Kasumi-1 (cell line): Measurements from ENCODE around the gene C16orf95.
"Not testable (repeated sequence)": the region's sequence is repeated elsewhere in the genome, so short reads cannot be mapped to it uniquely, and the experiment has no call there.

Experiments used
- DNase-seq, 2 experiments: peaks; one replicate each; lab custom pipeline; 2025; lab: John Stamatoyannopoulos, UW

The C16orf95 gene

DNA sequence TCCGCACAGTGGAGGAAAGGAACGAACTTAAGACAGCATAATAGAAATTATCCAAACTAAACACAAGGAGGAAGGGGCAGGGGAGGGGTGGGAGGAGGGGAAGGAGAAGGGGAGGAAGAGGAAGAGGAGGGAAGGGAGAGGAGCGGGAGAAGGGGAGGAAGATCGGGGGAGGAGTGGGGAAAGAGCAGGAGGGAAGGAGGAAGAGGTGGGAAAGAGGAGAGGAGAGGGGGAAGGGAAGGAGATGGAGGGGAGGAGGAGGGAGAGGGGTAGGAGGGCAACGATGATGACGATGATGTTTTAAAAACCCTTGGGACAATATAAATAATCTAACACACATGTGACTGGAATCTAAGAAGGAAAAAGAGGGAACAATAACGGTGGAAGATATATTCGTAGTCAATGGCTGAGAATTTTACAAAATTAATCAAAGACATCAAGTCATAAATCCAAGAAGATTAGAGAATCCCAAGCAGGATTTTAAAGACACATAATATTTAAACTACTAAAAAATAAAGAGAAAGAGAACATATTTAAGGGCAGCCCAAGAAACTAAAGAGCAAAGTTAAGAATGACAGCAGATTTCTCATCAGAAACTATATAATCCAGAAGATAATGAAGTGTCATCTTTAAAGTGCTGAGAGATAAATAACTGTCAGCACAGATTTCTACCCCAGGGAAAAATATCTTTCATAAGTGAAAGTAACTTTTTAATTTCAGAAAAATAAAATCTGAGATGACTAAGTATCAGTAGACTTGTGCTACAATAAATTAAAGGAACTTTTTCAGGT lies 30.2 kb downstream of the C16orf95 start:
- no peak for DNase-seq

DNA sequence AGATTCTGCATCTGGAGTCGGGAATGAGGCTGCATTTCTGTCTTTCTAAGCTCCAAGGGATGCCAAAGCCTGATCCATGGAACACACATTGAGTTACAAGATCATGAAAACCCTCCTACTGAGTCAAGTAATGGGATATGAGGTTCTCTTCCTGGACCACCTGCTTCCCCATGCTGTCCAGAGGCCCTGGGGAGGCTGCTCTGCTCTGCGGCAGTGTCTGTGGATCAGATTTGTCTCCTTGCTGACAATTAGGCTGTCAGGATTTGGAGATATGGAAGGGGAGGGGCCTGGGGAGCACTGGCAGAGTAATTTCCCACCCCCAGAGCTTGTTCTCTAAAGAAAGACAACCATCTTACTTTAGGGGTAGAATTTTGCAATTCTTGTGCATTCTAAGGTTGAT lies 33.0 kb downstream of the C16orf95 start:
- no peak for DNase-seq

DNA sequence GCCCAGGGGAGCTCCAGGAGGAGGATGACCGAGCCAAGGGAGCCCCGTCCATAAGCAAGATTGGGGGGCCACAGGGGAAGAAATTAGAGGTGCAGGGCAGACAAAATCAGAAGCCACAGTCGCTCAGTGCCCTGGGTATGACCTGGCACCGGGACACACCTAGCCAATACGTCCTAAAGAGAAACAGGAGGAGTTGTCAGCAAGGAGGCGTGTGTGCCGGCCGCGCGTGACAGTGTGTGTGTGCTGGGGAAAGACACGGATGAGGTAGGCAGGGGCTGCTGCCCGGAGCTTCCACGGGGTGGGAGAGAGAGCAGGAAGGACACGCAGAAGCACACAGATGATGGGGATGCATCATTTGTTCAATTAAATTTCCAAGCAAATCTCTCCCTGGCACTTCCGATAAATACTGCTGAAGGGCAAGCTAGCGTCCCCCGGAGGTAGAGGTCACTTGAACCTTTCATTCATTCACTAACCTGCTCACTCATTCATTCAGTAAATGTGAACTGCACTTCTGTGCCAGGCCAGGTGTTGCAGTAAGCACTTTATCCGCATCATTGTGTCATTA lies 38.0 kb downstream of the C16orf95 start:
- DNase-seq, result no peak

DNA sequence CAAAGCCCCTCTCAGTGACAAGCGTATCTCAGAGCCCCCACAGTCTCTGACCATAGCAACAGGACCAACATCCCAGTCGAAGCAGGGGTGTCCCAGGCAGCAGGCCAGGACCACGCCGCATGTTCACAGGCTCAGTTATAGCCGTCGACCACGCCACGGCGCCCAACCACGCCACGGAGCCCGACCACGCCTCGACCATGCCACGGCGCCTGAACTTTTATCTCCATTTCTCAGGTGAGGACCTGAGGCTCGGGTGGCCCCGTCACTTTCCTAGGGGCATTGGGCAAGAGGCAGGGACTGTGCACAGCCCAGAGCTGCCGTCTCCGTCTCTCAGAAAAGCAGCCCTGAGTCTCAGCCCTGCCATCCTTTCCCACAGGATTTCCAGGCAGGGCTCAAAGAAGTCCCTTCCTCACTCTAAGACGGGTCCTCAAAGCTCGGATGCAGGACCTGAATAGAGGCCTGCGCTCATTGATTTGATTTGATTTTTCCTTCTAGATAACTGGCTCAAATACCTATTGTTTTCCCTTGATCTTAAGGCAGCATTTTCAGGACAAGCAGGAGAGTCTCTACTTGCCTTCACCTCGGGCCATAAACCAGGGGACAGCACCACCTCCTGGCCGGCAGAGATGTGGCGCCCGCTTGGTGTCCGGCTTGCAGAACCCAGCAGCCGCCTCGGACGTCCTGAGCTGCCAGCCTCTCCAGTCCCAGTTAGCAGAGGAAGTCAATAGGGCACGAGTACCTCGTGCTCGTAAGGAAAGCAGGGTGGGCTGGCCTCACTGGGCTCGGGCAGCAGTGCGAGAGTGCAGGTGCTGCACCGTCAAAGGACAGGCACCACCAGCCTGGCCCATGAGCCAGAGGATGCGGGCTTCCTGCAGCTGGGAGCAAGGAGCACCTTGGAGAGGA lies 38.8 kb downstream of the C16orf95 start:
- peak; percentile 70 to 72 for DNase-seq

DNA sequence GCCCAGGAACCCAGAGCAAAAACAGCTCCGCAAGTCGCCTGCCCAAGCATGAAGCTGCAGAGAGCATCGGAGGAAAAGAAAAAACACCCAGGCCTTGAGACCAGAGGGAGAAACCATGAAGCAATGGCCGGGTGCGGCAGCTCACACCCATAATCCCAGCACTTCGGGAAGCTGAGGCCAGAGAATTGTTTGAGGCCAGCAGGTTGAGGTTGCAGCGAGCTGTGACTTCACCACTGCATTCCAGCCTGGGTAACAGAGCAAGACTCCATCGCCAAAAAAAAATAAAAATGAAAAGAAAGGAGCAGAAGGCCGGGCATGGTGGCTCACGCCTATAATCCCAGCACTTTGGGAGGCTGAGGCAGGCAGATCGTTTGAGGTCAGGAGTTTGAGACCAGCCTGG lies 40.3 kb downstream of the C16orf95 start:
- no peak for DNase-seq

DNA sequence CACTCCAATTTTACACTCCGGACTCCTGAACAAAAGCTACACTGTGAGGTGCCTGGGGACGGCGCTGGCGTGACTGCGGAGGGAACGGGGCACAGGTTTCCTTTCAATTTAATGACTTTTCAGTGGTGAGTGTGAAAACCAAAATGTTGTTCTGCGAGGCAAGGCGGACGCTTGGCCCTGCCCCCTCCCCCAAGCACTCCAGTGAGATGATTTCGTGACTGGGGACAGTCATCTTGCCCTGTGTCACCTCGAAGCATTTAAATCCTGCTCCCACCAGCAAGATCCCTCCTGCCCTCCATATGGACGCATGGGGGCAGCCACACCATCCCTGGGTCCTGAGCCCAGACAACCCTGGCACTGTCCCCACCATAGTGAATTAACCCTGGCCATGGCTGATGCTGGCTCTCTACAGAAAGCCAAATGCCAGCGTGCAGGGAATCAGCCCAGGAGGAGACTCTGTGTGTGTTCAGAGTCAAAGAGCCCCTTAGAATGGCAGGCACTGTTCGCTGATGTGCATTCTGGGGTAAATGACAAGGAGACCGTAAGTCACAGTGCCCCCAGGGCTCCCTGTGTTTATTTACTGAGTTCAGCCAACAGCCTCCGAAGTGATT lies 41.0 kb downstream of the C16orf95 start:
- no peak for DNase-seq

DNA sequence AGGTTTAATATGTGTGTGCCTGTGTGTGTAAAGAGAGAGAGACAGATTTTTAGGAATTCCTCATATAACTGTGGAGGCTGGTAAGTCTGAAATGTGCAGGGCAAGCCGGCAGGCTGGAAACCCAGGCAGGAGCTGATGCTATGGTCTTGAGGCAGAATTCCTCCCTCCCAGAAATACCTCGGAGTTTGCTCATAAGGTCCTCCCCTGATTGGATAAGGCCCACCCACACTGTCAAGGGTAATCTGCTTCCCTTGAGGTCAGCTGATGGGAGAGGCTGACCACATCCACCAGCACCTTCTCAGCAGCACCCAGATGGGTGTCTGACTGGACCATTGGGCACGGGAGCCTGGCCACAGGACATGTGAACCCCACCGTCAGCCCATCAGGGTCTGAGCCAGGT lies 42.4 kb downstream of the C16orf95 start:
- no peak for DNase-seq

DNA sequence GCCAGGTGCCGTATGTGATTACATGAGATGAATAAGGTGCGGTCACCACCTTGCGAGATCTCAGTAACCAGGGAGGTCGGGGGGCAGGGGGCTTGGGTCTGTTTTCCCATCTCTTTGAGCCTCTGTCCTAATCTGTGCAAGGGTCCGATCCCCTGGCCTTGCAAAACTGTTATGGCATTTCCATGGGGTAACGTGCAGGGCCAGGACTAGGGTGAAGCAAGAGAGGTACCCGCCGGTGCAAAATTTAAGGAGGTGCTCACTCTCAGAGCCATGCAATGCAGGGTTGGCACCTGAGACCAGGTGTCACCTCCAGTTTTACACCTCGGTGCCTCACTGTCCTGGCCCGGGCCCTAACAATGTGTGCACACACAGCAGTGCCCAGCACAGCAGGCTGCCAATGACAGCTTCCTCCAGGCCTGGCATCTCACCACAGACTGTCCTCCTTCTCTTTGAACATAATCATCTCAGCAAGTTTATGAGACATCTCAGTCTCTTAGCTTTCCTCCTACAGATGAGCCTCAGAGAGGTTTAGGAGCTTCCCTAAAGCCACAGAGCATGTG lies 43.6 kb downstream of the C16orf95 start:
- DNase-seq, result no peak

DNA sequence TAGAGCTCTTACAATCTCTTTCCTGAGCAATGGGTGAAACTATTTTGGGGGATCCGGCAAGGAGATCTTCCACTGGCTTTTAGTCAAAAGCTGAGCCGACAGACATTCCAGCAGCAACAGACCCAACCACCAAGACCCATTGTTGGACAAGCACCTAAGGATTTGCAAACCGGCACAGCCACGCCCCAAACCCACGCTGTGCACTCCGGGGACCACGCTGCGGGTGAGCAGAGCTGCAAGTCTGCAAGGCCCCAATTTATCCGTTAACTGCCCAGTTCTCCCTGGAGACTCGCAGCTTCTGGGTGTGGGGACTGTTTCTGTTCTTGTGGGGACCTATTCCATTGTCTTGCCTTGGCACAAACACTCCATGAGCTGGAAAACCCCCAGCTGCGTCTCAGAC lies 45.9 kb downstream of the C16orf95 start:
- no peak for DNase-seq

DNA sequence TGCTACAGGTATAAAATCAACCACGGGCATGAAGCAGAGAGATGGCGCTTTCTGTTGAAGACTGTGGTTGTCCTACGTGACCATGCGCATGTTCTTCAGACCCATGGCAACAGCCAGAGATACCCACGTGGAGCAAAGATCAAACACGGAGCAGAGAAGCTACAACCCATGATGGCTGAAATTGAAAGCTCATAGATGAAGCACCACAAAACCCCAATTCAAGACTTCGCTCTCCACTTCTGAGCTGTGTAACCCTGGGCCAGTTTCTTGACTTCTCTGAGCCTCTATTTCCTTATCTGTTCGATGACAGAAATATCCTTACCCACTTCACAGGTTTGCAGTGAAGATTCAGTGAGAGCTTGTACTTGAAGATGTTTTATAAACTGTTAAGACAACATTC lies 49.6 kb downstream of the C16orf95 start:
- DNase-seq, result no peak

DNA sequence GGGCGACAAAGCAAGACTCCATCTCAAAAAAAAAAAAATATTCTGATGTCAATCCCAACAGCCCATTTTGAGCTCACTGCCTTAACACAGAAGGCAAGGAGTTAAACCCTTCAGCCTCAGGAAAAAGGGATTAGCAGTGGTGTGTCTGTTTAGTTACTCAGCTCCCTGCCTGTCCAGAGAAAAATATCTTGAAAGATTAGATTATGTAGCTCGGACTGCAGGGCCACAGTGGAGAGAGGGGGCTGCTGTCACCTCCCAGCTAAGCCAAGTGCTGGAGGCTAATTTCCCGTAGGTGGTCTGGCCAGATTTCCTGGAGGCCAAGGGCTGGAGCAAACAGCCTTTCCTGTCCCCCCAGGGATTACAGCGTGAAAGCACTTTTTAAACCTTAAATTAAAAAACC lies 50.3 kb downstream of the C16orf95 start:
- no peak for DNase-seq

DNA sequence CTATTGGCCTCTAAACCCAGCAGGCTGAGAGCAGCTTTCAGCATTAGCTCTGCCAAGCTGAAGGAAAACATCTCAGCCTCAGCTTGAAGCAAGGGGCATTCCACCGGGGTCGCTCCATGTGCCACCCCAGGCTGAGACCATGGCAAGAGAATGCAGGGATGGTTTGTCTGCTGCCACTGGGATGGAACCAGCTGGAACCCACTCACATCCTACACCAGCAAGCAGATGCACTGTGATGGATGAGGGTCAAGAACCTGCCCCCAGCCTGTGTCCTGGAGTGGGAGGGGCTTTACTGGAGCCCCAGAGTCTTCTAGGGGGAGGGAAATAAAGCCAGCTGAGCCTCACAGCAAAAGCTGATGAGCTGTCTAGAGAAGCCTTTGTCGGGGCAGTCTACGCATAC lies 51.9 kb downstream of the C16orf95 start:
- DNase-seq, result no peak

DNA sequence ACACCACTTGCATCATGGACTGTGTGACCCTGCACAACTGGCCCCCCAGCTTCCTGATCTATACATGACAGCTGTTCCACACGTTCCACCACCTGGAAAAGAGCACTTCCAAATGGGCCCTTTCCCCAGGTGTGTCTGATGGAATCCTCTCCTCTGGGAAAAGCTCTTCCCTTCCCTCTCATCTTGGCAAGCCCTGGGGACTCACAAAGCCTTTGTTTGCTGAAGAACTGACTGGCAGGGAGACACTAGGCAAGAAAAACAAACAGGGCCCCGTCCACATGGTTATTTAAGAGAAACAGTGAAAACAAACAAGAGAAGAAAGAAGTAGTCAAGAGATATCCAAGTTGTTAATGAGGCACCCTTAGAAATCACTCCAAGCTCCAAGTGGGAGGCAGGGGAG lies 52.6 kb downstream of the C16orf95 start:
- no peak for DNase-seq

DNA sequence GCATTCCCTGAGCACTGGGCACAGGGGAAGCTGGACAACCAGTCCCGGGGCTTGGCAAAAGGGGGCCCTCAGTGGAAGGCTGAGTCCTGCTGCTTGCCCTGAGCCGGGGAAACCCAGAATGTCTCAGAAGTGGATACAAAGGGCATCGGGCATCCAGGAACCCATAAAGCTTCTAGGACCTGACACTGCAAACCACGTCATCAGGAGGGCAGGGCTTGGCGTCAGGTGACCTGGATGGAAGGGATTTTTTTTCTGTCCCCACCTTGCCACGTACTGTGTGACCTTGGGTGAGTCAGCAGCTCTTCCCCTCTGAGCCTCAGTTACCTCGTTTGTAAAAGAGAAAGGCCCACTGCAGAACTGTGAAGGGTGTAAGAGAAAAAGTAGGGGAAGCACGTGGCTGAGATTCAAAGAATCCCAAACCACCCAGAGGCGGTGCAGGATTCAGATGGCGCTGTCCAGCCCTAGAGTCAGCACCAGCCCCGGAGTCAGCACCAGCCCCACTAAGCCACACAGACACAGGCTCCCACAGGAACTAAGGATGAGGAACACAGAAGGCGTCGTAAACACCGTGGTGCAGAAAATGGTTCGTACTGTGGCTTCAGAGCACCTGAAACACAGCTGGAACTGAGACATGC lies 53.7 kb downstream of the C16orf95 start:
- no peak for DNase-seq

DNA sequence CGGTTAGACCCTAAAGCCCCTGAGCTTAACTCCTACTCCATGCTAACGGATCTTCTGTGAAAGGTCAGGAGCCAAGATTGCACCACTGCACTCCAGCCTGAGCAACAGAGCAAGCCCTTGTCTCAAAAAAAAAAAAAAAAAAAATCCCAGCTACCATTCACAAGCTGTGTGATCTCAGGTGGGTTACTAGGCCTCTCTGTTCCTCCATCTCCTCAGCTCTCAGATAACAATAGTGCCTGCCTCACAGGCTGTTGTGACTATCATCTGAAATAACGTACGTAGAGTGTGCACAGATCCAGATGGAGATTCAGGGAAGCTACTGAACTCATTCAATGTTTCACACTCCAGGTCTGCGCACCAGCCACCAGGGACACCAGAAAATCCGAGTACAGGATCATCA lies 57.8 kb downstream of the C16orf95 start:
- no peak for DNase-seq

DNA sequence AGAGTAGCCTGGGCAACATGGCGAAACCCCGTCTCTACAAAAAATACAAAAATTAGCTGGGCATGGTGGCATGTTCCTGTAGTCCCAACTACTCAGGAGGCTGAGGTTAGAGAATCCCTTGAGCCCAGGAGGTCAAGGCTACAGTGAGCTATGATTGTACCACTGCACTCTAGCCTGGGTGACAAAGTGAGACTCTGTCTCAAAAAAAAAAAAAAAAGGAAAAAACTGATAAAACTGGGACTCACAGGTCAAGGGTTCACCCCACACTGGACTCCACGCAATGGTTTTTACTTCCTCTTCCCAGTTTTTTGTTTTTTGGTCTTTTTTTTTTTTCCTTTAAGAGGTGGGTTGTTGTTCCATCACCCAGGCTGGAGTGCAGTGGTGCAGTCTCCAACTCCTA lies 58.5 kb downstream of the C16orf95 start:
- not testable (repeated sequence) for DNase-seq

DNA sequence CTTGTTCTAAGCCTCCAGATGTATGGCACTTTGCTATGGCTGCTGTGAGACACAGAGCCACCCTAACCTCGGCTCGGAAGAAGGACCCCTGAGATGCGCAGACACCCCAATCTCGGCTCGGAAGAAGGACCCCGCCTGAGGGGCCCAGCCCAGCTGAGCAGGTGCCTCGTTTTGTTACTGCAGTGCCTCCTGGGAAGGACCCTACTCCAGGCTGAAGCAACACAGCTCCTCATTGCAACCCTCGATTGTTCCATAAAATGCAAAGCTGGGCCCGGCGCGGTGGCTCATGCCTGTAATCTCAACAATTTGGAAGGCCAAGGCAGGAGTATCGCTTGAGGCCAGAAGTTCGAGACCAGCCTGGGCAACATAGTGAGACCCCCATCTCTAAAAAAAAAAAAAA lies 61.3 kb downstream of the C16orf95 start:
- DNase-seq, result no peak

DNA sequence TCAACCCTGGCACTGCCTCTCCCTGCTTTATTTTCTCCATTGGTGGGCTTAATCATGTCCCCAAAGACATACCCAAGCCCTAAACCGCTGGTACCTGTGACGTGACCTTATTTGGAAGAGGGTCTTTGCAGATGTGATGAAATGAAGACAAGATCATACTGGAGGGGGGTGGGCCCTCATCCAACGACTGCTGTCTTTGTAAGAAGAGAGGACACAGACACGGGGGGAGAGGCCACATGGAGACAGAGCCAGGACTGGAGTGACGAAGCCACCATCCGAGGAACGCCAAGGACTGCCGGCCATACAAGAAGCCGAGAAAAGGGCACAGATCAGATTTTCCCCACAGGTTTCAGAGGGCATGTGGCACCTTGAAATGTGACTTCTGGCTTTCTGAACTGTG lies 62.5 kb downstream of the C16orf95 start:
- no peak for DNase-seq

DNA sequence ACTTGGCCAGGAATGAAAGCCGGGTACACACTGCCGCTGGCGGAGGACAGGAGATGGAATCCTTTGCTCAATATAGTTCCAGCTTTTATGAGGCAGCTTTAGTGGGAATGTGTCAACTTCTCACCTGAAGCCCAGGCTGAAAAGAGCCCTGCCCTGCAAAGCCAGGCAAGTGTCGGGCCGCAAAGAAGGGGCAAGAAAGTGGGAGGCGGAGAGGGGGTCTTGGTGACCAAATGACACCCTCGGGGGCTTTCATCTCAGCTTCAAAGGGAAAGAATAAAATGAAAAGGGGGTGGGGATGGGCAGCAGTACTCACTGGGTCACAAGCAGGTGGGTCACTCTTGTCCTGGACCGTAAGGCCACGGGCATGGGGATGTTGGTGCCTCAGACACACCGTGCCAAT lies 62.9 kb downstream of the C16orf95 start:
- DNase-seq, result no peak

DNA sequence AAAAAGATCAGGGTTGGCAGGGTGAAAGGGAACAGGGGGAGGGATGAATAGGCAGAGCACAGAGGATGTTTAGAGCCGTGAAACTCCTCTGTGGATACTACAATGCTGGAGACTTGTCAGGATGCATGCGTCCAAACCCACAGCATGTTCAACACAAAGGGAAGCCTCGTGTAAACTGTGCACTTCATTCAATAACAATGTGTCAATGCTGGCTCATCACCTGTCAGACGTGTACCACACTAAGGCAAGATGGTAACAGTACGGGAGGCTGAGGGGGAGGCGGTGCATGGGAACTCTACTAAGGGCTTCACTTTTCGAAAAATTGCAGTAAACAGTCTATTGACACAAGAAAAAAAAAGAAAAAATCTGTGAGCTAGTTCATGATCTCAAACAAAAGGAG lies 63.7 kb downstream of the C16orf95 start:
- no peak for DNase-seq
